CD4-positive, alpha-beta T cell treated with Interleukin-2 at 100 ng/mL for 4 hours (primary cell): ENCODE measurements around the gene TMEM245.
"Not testable (repeated sequence)": the region's sequence is repeated elsewhere in the genome, so short reads cannot be mapped to it uniquely, and the experiment has no call there.

Experiments
- DNase-seq: peaks from one replicate; pipeline ENCODE4 v3.0.0-alpha.2; 2020; ENCODE audit warnings: low spot score

The TMEM245 gene

DNA sequence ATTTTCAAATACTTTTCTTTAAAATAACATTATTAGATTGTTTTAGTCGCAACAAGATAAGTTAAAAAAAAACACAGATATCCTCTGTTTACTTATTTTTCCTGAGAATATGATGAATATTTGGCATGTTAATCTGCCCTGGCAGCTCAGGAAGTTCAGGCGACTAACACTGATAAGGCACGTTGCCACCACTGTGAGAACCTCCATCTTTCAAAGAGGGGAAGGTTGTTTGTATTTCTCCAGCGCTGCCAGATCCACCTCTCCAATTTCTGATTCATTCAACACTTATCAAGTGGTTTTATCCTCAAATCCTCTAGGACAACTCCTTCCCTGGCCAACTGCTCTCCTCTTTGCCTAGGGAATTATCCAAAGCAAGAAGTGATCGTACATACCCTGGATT, 128.3 kb downstream of the TMEM245 start:
- DNase-seq, result no peak

DNA sequence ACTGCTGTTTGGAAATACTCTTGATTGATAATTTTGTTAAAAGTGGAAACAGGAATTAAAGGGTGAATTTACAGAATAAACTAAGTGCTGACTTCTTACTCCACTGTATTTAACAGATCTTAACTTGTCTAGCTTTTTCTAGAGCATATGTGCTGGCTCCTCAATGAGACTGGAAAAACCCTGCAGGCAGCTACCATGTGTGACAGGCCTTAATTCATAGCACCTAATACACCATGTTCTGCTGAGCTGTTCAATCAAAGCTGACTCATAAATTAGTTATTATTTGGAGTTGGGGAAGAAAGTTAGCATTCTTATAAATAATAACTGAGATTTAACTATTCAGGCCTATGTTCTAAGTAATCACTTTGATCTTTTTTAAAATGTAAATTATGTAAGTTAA, 135.9 kb downstream of the TMEM245 start:
- DNase-seq, result no peak

DNA sequence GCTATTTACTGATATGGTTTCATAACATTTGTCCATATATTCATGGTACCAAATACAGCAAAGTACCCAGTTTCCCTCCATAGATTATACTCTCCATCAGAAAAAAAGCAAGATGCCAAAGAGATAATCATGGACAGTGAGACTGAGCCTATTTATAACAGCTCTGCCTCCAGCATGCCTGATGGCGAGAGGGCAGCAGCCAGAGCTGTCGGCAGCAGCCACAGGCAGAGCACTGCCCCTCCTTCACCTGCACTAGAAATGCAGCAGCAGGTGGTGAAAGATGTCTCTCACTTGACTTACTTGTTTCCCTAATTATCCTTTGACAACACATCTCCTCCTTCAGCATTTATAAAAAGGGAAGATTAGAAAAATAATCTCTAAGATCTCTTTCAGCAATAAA, 138.9 kb downstream of the TMEM245 start:
- no peak for DNase-seq

DNA sequence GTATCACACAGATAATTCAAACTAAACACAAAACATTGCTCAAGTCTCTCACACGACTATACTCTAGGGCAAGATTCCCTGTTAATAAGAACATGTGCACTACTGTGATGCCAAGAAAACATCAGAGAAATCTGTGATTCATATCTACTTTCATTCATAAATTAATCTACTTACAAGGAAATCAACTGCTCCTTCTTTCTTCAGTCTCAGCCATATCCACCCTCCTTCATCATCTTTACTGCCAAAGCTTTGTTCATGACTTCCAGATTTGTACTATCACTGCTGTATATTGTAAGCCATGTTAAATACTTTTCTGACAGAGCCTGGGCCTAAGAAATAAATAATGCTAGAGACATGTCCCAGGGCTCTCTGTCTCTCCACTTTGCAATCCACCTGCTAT, 141.5 kb downstream of the TMEM245 start:
- DNase-seq, result no peak

DNA sequence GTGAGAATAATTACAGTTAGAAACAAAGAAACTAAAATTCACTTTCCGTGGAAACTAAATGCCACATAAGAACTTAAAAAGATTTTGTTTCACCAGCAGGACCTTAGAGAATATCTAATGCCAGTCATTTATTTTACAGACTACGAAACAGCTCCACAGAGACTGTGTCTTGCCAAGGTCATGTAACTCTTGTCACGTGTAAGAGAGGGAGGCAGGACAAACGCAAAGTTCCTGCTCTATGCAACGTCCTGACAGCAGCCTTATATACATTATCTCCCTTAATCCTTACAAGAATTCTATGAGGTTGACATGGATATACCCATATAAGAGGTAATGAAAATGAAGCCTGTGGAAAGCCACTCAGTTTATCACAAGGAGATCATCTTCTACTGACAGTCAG, 145.9 kb downstream of the TMEM245 start:
- no peak for DNase-seq

DNA sequence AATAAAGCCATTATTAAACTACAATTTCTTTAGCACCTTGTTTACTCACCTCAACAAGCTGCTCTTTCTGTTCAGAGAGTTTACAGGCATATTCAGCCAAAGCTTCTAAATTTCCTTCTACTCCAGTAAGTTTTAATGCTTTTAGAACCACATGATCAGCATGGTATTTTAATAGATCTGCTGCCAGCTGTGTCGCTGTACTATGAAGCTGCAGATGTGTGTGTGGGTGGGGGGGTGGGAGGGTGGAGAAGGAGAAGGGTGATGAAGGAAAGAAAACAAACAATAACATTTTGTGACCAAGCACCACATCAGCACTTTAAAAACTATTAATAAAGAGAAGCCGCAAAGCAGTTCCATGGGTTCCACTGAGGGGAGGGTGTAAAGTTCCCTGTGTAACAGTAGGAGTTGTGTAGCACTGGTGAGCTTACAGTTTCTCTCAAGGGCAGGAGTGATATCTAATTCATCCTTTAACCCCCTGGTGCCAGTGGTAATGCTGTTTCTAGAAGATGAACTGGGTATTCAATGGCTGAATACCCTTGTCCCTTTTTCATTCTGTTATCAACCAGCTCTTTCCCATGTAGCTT, 147.0 kb downstream of the TMEM245 start:
- no peak for DNase-seq

DNA sequence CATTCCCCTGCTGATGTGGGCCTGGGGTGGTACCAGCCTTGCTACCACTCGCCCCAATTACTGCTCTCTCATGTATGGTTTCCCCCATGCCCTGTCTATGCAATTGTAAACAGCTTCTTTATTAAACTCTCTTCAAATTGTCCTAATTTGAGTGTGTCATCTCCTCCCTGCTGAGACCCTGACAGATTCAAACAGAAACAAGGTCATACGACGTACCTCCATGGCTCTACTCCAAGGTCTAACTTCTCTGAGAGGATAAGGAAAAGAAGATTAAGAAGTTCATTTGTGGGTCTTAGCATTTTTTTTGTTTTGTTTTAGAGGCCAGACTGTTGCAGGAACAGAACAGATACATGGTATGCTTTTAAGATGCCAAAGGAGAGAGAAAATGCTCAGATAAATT, 147.6 kb downstream of the TMEM245 start:
- DNase-seq, result no peak

DNA sequence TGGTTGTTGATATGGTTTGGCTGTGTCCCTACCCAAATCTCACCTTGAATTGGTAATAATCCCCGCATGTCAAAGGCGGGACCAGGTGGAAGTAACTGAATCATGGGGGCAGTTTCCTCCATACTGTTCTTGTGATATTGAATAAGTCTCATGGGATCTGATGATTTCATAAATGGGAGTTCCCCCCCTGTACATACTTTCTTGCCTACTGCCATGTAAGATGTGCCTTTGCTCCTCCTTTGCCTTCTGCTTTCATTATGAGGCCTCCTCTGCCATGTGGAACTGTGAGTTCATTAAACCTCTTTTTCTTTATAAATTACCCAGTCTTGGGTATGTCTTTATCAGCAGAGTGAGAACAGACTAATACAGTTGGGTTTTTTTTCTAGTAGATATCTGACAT, 148.4 kb downstream of the TMEM245 start:
- DNase-seq, result not testable (repeated sequence)

DNA sequence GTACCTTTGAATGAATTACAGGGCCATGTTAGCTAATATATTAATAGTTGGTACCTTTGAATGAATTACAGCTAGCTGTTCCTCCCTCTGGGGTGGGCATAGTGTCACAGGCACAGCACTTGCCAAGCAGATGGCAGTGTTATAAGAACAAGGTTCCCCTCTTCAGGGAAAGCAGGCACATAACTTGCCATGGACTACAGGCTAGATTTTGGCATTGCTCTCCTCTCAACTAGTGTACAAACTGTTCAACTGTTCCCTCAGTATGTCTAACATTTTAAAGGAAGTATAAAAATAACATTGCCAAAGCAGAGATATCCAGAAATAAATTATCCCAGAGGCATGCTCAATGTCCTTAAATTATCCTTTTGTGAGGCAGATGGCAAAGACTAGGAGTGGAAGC, 151.8 kb downstream of the TMEM245 start:
- no peak for DNase-seq
